ENCODE data around the gene NR1I3.

Gene NR1I3

GRCh38 chr1:161198194-161198896, 39.7 kb downstream of the NR1I3 start:
- peak; percentile 45 for DNase-seq (ENCODE audit: extremely low spot score)
- ChIA-PET CTCF (interaction anchor here (0.5 to 1.7 kb wide), 3 partner anchors 28 to 113 kb away, joined by 3 to 9 read pairs (median 4); partner anchors contain the start of genes NR1I3 and TOMM40L), POLR2A (interaction anchor here (0.7 to 1.5 kb wide), 5 partner anchors 21 to 190 kb away, joined by 3 to 7 read pairs (median 3); partner anchors contain the start of genes B4GALT3 and TOMM40L)
- no peak for TF ChIP-seq NFRKB (IDR thresholded peaks at IDR 0.05)
- no peak for TF ChIP-seq ZNF384 (IDR thresholded peaks at IDR 0.05)
- no peak for TF ChIP-seq HDGF (IDR thresholded peaks at IDR 0.05; ENCODE audit: borderline replicate concordance)
- TF ChIP-seq CTBP1 (IDR thresholded peaks at IDR 0.05; ENCODE audit: borderline replicate concordance) = no peak
- no peak for TF ChIP-seq ARNT (IDR thresholded peaks at IDR 0.05)
- TF ChIP-seq FOXK2 (IDR thresholded peaks at IDR 0.05) = no peak
- no peak for TF ChIP-seq ELF4 (IDR thresholded peaks at IDR 0.05)
- no peak for TF ChIP-seq TARDBP (IDR thresholded peaks at IDR 0.05)
- TF ChIP-seq LEF1 (IDR thresholded peaks at IDR 0.05; ENCODE audit: borderline replicate concordance) = no peak
- no peak for TF ChIP-seq BHLHE40 (IDR thresholded peaks at IDR 0.05; ENCODE audit: borderline replicate concordance)
- TF ChIP-seq SUZ12 (IDR thresholded peaks at IDR 0.05) = no peak
- no peak for TF ChIP-seq PKNOX1 (IDR thresholded peaks at IDR 0.05)
- TF ChIP-seq SP1 (IDR thresholded peaks at IDR 0.05) = no peak
- no peak for TF ChIP-seq L3MBTL2 (conservative IDR thresholded peaks at IDR 0.05)
- no peak for TF ChIP-seq FOXA1 (IDR thresholded peaks at IDR 0.05)
- no peak for TF ChIP-seq FOXM1 (IDR thresholded peaks at IDR 0.05; ENCODE audit: borderline replicate concordance)

- no peak for DNase-seq (ENCODE audit: extremely low spot score)
- POLR2A ChIA-PET = interaction anchor here (1.0 to 1.5 kb wide), 2 partner anchors 21 to 193 kb away, joined by 3 to 7 read pairs; partner anchors contain the start of gene B4GALT3
- CTCF ChIA-PET = interaction anchor here (0.6 to 1.7 kb wide), 2 partner anchors 28 to 40 kb away, joined by 3 to 9 read pairs; partner anchors contain the start of genes NR1I3 and TOMM40L
- no peak for TF ChIP-seq PKNOX1 (IDR thresholded peaks at IDR 0.05)
- no peak for TF ChIP-seq FOXA1 (IDR thresholded peaks at IDR 0.05)
- no peak for TF ChIP-seq FOXK2 (IDR thresholded peaks at IDR 0.05)
- TF ChIP-seq BHLHE40 (IDR thresholded peaks at IDR 0.05; ENCODE audit: borderline replicate concordance) = no peak
- TF ChIP-seq SP1 (IDR thresholded peaks at IDR 0.05) = no peak
- TF ChIP-seq ELF4 (IDR thresholded peaks at IDR 0.05) = no peak
- no peak for TF ChIP-seq LEF1 (IDR thresholded peaks at IDR 0.05; ENCODE audit: borderline replicate concordance)
- TF ChIP-seq CTBP1 (IDR thresholded peaks at IDR 0.05; ENCODE audit: borderline replicate concordance) = no peak
- TF ChIP-seq ARNT (IDR thresholded peaks at IDR 0.05) = no peak
- no peak for TF ChIP-seq ZNF384 (IDR thresholded peaks at IDR 0.05)
- no peak for TF ChIP-seq NFRKB (IDR thresholded peaks at IDR 0.05)
- TF ChIP-seq HDGF (IDR thresholded peaks at IDR 0.05; ENCODE audit: borderline replicate concordance) = no peak
- TF ChIP-seq FOXM1 (IDR thresholded peaks at IDR 0.05; ENCODE audit: borderline replicate concordance) = no peak
These were observed 40.3 kb downstream of the NR1I3 start for GRCh38 chr1:161197560-161198193.

GRCh38 chr1:161196521-161197451, 41.2 kb downstream of the NR1I3 start:
- no peak for DNase-seq (ENCODE audit: extremely low spot score)
- POLR2A ChIA-PET = interaction anchor here (1.0 kb wide), 1 partner anchor 193 kb away, joined by 3 read pairs; no protein-coding TSS in a partner anchor
- CTCF ChIA-PET = interaction anchor here (0.6 kb wide), 1 partner anchor 194 kb away, joined by 3 read pairs; no protein-coding TSS in a partner anchor
- TF ChIP-seq PKNOX1 (IDR thresholded peaks at IDR 0.05) (no peak), BHLHE40 (IDR thresholded peaks at IDR 0.05; ENCODE audit: borderline replicate concordance) (no peak), NFRKB (IDR thresholded peaks at IDR 0.05) (no peak), HDGF (IDR thresholded peaks at IDR 0.05; ENCODE audit: borderline replicate concordance) (no peak), TARDBP (IDR thresholded peaks at IDR 0.05) (no peak), CTBP1 (IDR thresholded peaks at IDR 0.05; ENCODE audit: borderline replicate concordance) (no peak), ZNF384 (IDR thresholded peaks at IDR 0.05) (no peak), ELF4 (IDR thresholded peaks at IDR 0.05) (no peak), L3MBTL2 (conservative IDR thresholded peaks at IDR 0.05) (no peak), LEF1 (IDR thresholded peaks at IDR 0.05; ENCODE audit: borderline replicate concordance) (no peak), FOXK2 (IDR thresholded peaks at IDR 0.05) (no peak), SUZ12 (IDR thresholded peaks at IDR 0.05) (no peak), FOXA1 (IDR thresholded peaks at IDR 0.05) (no peak)

GRCh38 chr1:161196111-161196510, 41.9 kb downstream of the NR1I3 start:
- ChIA-PET CTCF (no interaction called here), POLR2A (no interaction called here)
- TF ChIP-seq TARDBP (IDR thresholded peaks at IDR 0.05) = no peak
- no peak for DNase-seq (ENCODE audit: extremely low spot score)

GRCh38 chr1:161195171-161195570, 42.8 kb downstream of the NR1I3 start:
- TF ChIP-seq FOXA1 (IDR thresholded peaks at IDR 0.05) (no peak), HDGF (IDR thresholded peaks at IDR 0.05; ENCODE audit: borderline replicate concordance) (no peak), NFRKB (IDR thresholded peaks at IDR 0.05) (no peak), CTBP1 (IDR thresholded peaks at IDR 0.05; ENCODE audit: borderline replicate concordance) (no peak), TARDBP (IDR thresholded peaks at IDR 0.05) (no peak), ELF4 (IDR thresholded peaks at IDR 0.05) (no peak), SP1 (IDR thresholded peaks at IDR 0.05) (no peak), PKNOX1 (IDR thresholded peaks at IDR 0.05) (no peak), FOXM1 (IDR thresholded peaks at IDR 0.05; ENCODE audit: borderline replicate concordance) (no peak), SUZ12 (IDR thresholded peaks at IDR 0.05) (no peak), BHLHE40 (IDR thresholded peaks at IDR 0.05; ENCODE audit: borderline replicate concordance) (no peak), ZNF384 (IDR thresholded peaks at IDR 0.05) (no peak), LEF1 (IDR thresholded peaks at IDR 0.05; ENCODE audit: borderline replicate concordance) (no peak), FOXK2 (IDR thresholded peaks at IDR 0.05) (no peak)
- POLR2A ChIA-PET = no interaction called here
- CTCF ChIA-PET = no interaction called here
- no peak for DNase-seq (ENCODE audit: extremely low spot score)

Measured in HEK293T (cell line).